Thymus (tissue), 11 donors: ENCODE results near the gene LRRC27. TPM values are rescaled to one million over a fixed set of nuclear protein-coding genes. Genes with fewer than 3 reads are reported as not detected.

Source experiments
- DNase-seq, 9 donors: peaks; one replicate each; pipeline ENCODE4 v3.0.0-alpha.2; 2013; ENCODE audit warnings: low spot score in 9 of 9, low read depth in 6 of 9, missing footprints in 1 of 9
- H3K27ac ChIP-seq, 2 donors: one replicate each; pipeline ENCODE4 v1.5.1; 2013; ENCODE audit warnings: control low read depth in 1 of 2, low read depth in 1 of 2, low read length in 1 of 2, mild to moderate bottlenecking in 1 of 2, moderate library complexity in 1 of 2
- H3K27me3 ChIP-seq, 2 donors: one replicate each; pipeline ENCODE4 v1.5.1; 2013; ENCODE audit warnings: low read length in 1 of 2; ENCODE audit not compliant: control insufficient read depth in 2 of 2, insufficient read depth in 1 of 2
- H3K36me3 ChIP-seq, 2 donors: one replicate each; pipeline ENCODE4 v1.5.1; 2013; ENCODE audit warnings: low read length in 1 of 2, mild to moderate bottlenecking in 1 of 2, moderate library complexity in 1 of 2; ENCODE audit not compliant: control insufficient read depth in 2 of 2, insufficient read depth in 2 of 2
- H3K4me1 ChIP-seq, 2 donors: one replicate each; pipeline ENCODE4 v1.5.1; 2013; ENCODE audit warnings: low read length in 2 of 2; ENCODE audit not compliant: control insufficient read depth in 2 of 2, insufficient read depth in 2 of 2
- H3K4me3 ChIP-seq, 2 donors: one replicate each; pipeline ENCODE4 v1.5.1; 2013; ENCODE audit warnings: low read length in 2 of 2, control low read depth in 1 of 2, mild to moderate bottlenecking in 1 of 2
- H3K9me3 ChIP-seq, 2 donors: one replicate each; pipeline ENCODE4 v1.5.1; 2013; ENCODE audit warnings: low read length in 1 of 2, mild to moderate bottlenecking in 1 of 2; ENCODE audit not compliant: control insufficient read depth in 2 of 2, insufficient read depth in 1 of 2
- WGBS: extraction: QIAGEN DNeasy Blood & Tissue Kit; methylation state at CpG from one replicate; pipeline ENCODE4 v1.1.7; 2013; 5-methylcytosine and 5-hydroxymethylcytosine counted together
- polyA plus RNA-seq: library from polyadenylated mRNA; stranded (reverse); fragments of 200-250 nt; gene quantifications from one replicate; pipeline ENCODE4 v1.2.3, GENCODE V29; 2013
- total RNA-seq: library from RNA; stranded (reverse); fragments of 120-200 nt; gene quantifications from one replicate; pipeline ENCODE4 v1.2.4, GENCODE V29; 2013
- donor health status: healthy.

Gene LRRC27
- total and polyA plus RNA-seq, 2 donors: 7.6 to 8.7 TPM

DNA sequence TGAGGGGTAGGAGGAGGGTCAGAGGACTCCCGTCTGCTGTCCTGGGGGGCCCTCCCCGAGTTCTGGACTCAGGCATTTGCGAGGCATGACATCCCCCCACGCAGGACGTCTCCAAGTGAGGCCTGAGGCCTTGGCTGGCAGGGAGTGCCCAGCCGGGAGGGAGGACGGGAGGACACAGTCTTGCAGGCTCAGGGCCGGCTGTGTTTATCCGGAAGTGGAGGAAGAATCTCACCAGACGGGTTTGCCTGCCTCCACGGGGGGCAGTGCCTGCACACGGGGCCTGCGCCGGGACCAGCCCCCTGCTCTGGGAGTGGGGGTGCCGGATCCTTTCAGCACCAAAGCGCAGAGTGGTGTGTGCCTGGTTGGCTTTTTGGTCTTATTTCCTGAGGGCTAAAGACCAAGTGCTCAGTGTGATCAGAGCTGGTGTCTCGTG is 75.9 kb downstream of the LRRC27 start:
- WGBS: 49% methylated on average over 17 of the region's 17 CpGs
- Histone ChIP-seq H3K36me3 (peaks cover 0 to 5% of the 10 kb centered on the region in 2 donors), H3K27ac (peak overlapping the region in 1 of 2 donors; percentile 76), H3K4me1 (peaks cover 0 to 39% of the 10 kb centered on the region in 2 donors), H3K27me3 (peaks cover 0 to 6% of the 10 kb centered on the region in 2 donors), H3K4me3 (no peak overlapping the region), H3K9me3 (no peaks in the 10 kb centered on the region)
- DNase-seq: peak in 1 of 9 donors; percentile 32

DNA sequence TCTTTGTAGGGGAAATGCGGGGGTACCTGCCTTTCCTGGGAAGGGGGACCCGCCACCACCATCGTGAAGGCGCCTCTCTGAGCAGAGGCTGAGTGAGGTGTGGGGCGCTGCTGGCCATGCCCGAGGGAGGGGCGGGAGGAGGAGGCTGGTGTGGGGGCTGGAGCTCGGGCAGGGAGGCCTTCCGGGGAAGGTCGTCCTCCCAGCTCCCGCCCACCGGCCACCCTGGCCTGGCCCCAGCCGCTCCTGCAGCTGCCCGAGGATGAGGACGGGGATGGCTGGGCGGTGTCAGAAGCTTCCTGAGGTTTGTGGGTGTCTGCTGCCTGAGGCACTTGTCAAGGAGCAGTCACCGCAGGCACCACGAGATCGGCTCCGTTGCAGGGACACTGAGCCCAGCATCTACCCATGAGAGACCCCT is 76.4 kb downstream of the LRRC27 start:
- peaks cover 0 to 42% of the 10 kb centered on the region in 2 donors for H3K4me1 ChIP-seq
- DNase-seq: no peak
- no peaks in the 10 kb centered on the region for H3K9me3 ChIP-seq
- H3K27me3 ChIP-seq: peaks cover 0 to 6% of the 10 kb centered on the region in 2 donors
- H3K36me3 ChIP-seq: peaks cover 0 to 5% of the 10 kb centered on the region in 2 donors
- 9% methylated on average over 20 of the region's 20 CpGs for WGBS
- H3K4me3 ChIP-seq: no peak overlapping the region
- peak overlapping the region in 1 of 2 donors; percentile 76 for H3K27ac ChIP-seq

DNA sequence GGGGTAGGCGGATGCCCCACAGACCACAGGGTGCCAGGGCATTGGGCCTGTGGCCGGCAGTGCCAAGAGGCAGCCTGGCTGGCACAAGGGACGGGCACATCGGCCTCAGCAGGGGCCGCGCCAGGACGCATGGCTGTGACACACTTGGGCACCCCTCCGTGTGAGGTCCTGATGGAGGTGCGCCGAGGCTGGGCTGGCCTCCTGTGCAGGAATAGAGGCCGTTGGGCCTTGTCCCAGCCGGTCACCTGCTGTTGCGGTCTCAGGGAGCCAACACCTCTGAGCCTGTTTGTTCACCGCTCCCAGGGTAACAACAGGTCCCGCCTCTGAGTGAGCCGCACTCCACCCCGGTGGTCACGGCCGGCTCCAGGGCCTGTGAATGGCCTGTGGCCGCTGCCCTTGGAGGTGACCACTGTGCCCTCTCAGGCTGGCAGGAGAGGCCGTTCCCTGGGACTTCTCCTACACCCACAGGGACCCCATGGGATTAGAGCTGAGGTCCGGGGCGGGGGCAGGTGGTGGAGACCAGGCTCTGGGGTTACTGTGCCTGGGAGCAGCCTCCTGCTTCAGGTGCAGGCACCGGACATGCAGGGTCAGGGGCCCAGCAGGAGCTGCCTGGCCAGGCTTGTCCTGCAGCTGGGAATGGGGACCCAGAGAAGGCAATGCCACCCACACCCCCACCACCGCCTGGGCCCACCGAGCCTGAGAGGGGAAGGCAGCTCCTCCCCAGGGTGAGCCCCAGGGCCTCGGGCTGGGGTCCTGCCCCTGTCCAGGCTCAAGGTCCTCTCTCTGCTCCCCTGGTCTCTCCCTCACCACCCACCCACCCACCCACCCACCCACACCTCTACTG is 77.1 kb downstream of the LRRC27 start:
- Histone ChIP-seq H3K36me3 (peaks cover 0 to 5% of the 10 kb centered on the region in 2 donors), H3K27me3 (peaks cover 0 to 6% of the 10 kb centered on the region in 2 donors)
- WGBS: 85% methylated on average over 27 of the region's 27 CpGs

GRCh38 chr10:132409667-132410028 is 77.7 kb downstream of the LRRC27 start:
- Histone ChIP-seq H3K4me3 (no peak overlapping the region), H3K27ac (no peak overlapping the region)
- DNase-seq: no peak

More for the DNA sequence above, 77.1 kb downstream of the LRRC27 start:
- H3K9me3 ChIP-seq: no peaks in the 10 kb centered on the region
- peaks cover 0 to 42% of the 10 kb centered on the region in 2 donors for H3K4me1 ChIP-seq
- peak overlapping the region in 1 of 2 donors; percentile 31 for H3K27ac ChIP-seq
- no peak for DNase-seq
- no peak overlapping the region for H3K4me3 ChIP-seq

GRCh38 chr10:132410056-132410778 is 78.2 kb downstream of the LRRC27 start:
- H3K36me3 ChIP-seq: peaks cover 0 to 7% of the 10 kb centered on the region in 2 donors
- DNase-seq: no peak
- H3K9me3 ChIP-seq: no peaks in the 10 kb centered on the region
- peaks cover 0 to 42% of the 10 kb centered on the region in 2 donors for H3K4me1 ChIP-seq
- peaks cover 0 to 6% of the 10 kb centered on the region in 2 donors for H3K27me3 ChIP-seq
- WGBS: 94% methylated on average over 28 of the region's 28 CpGs
- H3K27ac ChIP-seq: no peak overlapping the region
- H3K4me3 ChIP-seq: no peak overlapping the region

More at GRCh38 chr10:132409667-132410028, 77.7 kb downstream of the LRRC27 start:
- 98% methylated on average over 4 of the region's 4 CpGs for WGBS
- Histone ChIP-seq H3K36me3 (peaks cover 0 to 5% of the 10 kb centered on the region in 2 donors), H3K9me3 (no peaks in the 10 kb centered on the region), H3K4me1 (peaks cover 0 to 42% of the 10 kb centered on the region in 2 donors), H3K27me3 (peaks cover 0 to 6% of the 10 kb centered on the region in 2 donors)

GRCh38 chr10:132410779-132411532 is 79.0 kb downstream of the LRRC27 start:
- no peak for DNase-seq
- 94% methylated on average over 28 of the region's 28 CpGs for WGBS

GRCh38 chr10:132411561-132412253 is 79.7 kb downstream of the LRRC27 start:
- Histone ChIP-seq H3K36me3 (peaks cover 0 to 4% of the 10 kb centered on the region in 2 donors), H3K4me1 (peaks cover 0 to 42% of the 10 kb centered on the region in 2 donors), H3K27me3 (peaks cover 0 to 6% of the 10 kb centered on the region in 2 donors), H3K9me3 (no peaks in the 10 kb centered on the region), H3K4me3 (no peak overlapping the region), H3K27ac (peak overlapping the region; percentile 20 to 71)
- WGBS: 73% methylated on average over 23 of the region's 23 CpGs
- DNase-seq: no peak

More at GRCh38 chr10:132410779-132411532, 79.0 kb downstream of the LRRC27 start:
- Histone ChIP-seq H3K27me3 (peaks cover 0 to 6% of the 10 kb centered on the region in 2 donors), H3K4me1 (peaks cover 0 to 42% of the 10 kb centered on the region in 2 donors), H3K27ac (peak overlapping the region in 1 of 2 donors; percentile 57), H3K4me3 (no peak overlapping the region), H3K9me3 (no peaks in the 10 kb centered on the region), H3K36me3 (peaks cover 0 to 4% of the 10 kb centered on the region in 2 donors)
